Measurements from ENCODE around the gene HPSE2. TPM values are rescaled to one million over a fixed set of nuclear protein-coding genes. Genes with fewer than 3 reads are reported as not detected.

The HPSE2 gene
- total and polyA plus RNA-seq, 8 donors = 0.58 to 15.8 (median 2.0) TPM

- H3K4me3 ChIP-seq = no peak overlapping the region
- peaks cover 0 to 25% (median 13%) of the 10 kb centered on the region in 4 donors for H3K9me3 ChIP-seq
- no peak for TF ChIP-seq POLR2AphosphoS5 (IDR thresholded peaks at IDR 0.05)
- TF ChIP-seq CTCF (IDR thresholded peaks at IDR 0.05) = no peak
- no peak for TF ChIP-seq EP300 (IDR thresholded peaks at IDR 0.05)
- TF ChIP-seq POLR2A (IDR thresholded peaks at IDR 0.05) = no peak
- no peaks in the 10 kb centered on the region for H3K36me3 ChIP-seq
- no peak for DNase-seq
- intact Hi-C loops (cut with DNase I; ENCODE audit: low total_unique reads) = no loop called here
- H3K4me1 ChIP-seq = no peaks in the 10 kb centered on the region
- H3K27me3 ChIP-seq = no peaks in the 10 kb centered on the region
- 84 to 92% (median 88%) methylated on average over 2 of the region's 2 CpGs for WGBS, 5 donors
- no peak overlapping the region for H3K27ac ChIP-seq
Observed at GRCh38 chr10:98596404-98596803, 639.2 kb downstream of the HPSE2 start.

- Histone ChIP-seq H3K9me3 (no peaks in the 10 kb centered on the region), H3K4me1 (peaks cover 0 to 23% (median 12%) of the 10 kb centered on the region in 4 donors), H3K27me3 (no peaks in the 10 kb centered on the region), H3K36me3 (no peaks in the 10 kb centered on the region), H3K4me3 (no peak overlapping the region), H3K27ac (no peak overlapping the region)
- WGBS, 5 donors = 59 to 69% (median 61%) methylated on average over 2 of the region's 2 CpGs
- intact Hi-C loops (cut with DNase I; ENCODE audit: low total_unique reads) = no loop called here
- TF ChIP-seq CTCF (IDR thresholded peaks at IDR 0.05) (no peak), EP300 (IDR thresholded peaks at IDR 0.05) (no peak)
- DNase-seq = no peak
Observed at GRCh38 chr10:98589691-98590090, 646.0 kb downstream of the HPSE2 start.

GRCh38 chr10:98589007-98589406 lies 646.6 kb downstream of the HPSE2 start:
- no peaks in the 10 kb centered on the region for H3K9me3 ChIP-seq
- H3K27me3 ChIP-seq = no peaks in the 10 kb centered on the region
- H3K4me3 ChIP-seq = no peak overlapping the region
- intact Hi-C loops (cut with DNase I; ENCODE audit: low total_unique reads) = no loop called here
- WGBS, 5 donors = 65 to 82% (median 75%) methylated on average over 3 of the region's 3 CpGs
- H3K27ac ChIP-seq = no peak overlapping the region
- TF ChIP-seq EP300 (IDR thresholded peaks at IDR 0.05) (no peak), POLR2A (IDR thresholded peaks at IDR 0.05) (no peak), CTCF (IDR thresholded peaks at IDR 0.05) (no peak), POLR2AphosphoS5 (IDR thresholded peaks at IDR 0.05) (no peak)
- no peaks in the 10 kb centered on the region for H3K36me3 ChIP-seq
- no peak for DNase-seq
- H3K4me1 ChIP-seq = peaks cover 0 to 23% (median 12%) of the 10 kb centered on the region in 4 donors

GRCh38 chr10:98587156-98587837 lies 648.4 kb downstream of the HPSE2 start:
- H3K4me1 ChIP-seq = peaks cover 0 to 23% (median 12%) of the 10 kb centered on the region in 4 donors
- H3K27ac ChIP-seq = peak overlapping the region in 3 of 5 donors; percentile 11 to 52 (median 26)
- no peaks in the 10 kb centered on the region for H3K36me3 ChIP-seq
- H3K27me3 ChIP-seq = no peaks in the 10 kb centered on the region
- DNase-seq = peak in 1 of 2 donors; percentile 23
- intact Hi-C loops (cut with DNase I; ENCODE audit: low total_unique reads) = no loop called here
- H3K9me3 ChIP-seq = no peaks in the 10 kb centered on the region
- WGBS, 5 donors = 38 to 52% (median 47%) methylated on average over 2 of the region's 2 CpGs
- H3K4me3 ChIP-seq = no peak overlapping the region
- TF ChIP-seq EP300 (IDR thresholded peaks at IDR 0.05) (no peak), POLR2A (IDR thresholded peaks at IDR 0.05) (no peak), POLR2AphosphoS5 (IDR thresholded peaks at IDR 0.05) (no peak), CTCF (IDR thresholded peaks at IDR 0.05) (no peak)
